Muscle of arm (tissue), 12 donors: ENCODE measurements around the gene TNFRSF13B. TPM values are rescaled to one million over a fixed set of nuclear protein-coding genes. Genes with fewer than 3 reads are reported as not detected.
A peak's percentile ranks its signal among the peaks of the same experiment; 100 is the strongest.
"Not testable (repeated sequence)": the region's sequence is repeated elsewhere in the genome, so short reads cannot be mapped to it uniquely, and the experiment has no call there.

Source experiments
- DNase-seq: peaks from one replicate; pipeline ENCODE4 v3.0.0-alpha.2; 2013
- polyA plus RNA-seq, 12 donors: library from polyadenylated mRNA; unstranded; fragments of 120-200 nt; gene quantifications; one replicate each; pipeline ENCODE4 v1.2.1, GENCODE V29; 2013; ENCODE audit not compliant: insufficient read length in 12 of 12

TNFRSF13B gene
- polyA plus RNA-seq, 12 donors = 0.17 to 2.1 (median 0.82) TPM; not detected in 3

GRCh38 chr17:16911141-16911937 lies 60.6 kb downstream of the TNFRSF13B start:
- DNase-seq = peak; percentile 51

- no peak for DNase-seq
Observed at GRCh38 chr17:16910341-16910740, 61.6 kb downstream of the TNFRSF13B start.

DNA sequence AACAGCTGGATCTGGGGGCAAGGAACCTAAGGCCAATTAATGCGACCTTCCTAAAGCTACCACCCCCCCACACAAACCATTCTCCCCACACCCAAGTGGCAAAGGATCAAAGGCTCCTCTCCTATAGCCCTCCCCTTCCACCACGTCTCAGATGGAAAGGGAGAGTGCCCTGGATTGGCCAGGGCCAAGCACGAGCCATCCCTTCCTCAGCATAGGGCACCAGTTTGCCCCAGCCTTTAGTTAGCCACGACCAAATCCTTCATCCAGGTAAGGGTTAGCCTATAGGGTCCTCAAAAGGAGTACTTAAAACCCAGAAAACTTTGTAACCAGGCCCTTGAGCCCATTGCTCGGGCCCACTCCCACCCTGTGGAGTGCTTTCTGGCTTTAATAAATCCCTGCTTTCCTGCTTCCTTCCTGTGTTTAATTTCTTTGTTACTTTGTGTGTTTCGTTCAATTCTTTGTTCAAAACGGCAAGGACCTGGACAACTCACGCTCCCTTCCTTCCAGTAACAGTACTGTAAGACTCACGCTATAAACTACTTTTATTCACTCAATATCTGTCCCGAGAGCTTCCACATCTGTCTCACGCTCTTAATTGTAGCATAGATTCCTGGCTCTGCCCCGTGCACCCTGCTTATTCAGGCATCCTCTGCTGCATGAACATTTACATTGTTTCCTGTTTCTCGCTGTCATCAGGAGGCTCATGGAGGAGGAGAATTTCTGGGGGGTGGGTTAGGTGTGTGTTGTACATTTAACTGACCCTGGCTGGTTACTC lies 62.3 kb downstream of the TNFRSF13B start:
- no peak for DNase-seq

DNA sequence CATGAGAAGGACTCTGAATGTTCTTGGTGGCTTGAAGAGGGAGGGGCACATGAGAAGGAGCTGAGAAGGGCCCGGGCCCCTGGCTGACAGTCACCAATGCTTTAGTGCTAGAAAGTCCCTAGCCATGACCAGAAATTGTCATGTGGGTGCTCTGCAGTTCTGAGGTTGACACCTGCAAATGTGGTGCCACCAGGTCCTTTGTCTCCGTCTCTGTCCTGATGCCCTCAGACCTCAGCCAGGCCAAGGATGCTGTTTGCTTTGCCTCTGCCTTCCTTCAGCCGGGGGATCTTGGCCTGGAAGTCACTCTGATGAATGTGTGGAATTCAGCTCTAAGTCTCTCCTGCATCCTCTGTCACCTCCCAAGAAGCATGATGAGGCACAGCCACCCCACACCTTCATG lies 63.6 kb downstream of the TNFRSF13B start:
- DNase-seq = no peak

DNA sequence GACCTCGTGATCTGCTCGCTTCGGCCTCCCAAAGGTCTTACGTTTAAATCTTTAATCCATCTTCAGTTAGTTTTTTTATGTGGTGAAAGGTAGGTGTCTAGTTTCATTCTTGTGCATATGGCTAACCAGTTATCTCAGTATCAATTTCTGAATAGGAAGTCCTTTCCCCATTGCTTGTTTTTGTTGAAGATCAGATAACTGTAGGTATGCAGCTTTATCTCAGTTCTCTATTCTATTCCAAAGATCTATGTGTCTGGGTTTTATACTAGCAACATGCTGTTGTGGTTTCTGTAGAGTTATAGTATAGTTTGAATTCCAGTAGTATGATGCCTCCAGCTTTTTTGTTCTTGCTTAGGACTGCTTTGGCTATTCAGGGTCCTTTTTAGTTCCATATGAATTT lies 65.2 kb downstream of the TNFRSF13B start:
- DNase-seq = no peak

- no peak for DNase-seq
Observed at GRCh38 chr17:16905593-16906191, 66.2 kb downstream of the TNFRSF13B start.

DNA sequence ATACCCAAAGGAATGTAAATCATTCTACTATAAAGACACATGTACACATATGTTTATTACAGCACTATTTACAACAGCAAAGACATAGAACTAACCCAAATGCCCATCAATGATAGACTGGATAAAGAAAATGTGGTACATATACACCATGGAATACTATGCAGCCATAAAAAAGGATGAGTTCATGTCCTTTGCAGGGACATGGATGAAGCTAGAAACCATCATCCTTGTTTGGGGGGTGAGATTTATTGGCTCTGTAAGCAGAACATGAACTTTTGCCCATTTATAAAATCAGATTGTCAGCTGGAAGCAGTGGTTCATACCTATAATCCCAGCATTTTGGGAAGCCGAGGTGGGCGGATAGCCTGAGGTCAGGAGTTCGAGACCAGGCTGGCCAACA lies 68.8 kb downstream of the TNFRSF13B start:
- not testable (repeated sequence) for DNase-seq

- no peak for DNase-seq
Observed at GRCh38 chr17:16900288-16900882, 71.5 kb downstream of the TNFRSF13B start.

DNA sequence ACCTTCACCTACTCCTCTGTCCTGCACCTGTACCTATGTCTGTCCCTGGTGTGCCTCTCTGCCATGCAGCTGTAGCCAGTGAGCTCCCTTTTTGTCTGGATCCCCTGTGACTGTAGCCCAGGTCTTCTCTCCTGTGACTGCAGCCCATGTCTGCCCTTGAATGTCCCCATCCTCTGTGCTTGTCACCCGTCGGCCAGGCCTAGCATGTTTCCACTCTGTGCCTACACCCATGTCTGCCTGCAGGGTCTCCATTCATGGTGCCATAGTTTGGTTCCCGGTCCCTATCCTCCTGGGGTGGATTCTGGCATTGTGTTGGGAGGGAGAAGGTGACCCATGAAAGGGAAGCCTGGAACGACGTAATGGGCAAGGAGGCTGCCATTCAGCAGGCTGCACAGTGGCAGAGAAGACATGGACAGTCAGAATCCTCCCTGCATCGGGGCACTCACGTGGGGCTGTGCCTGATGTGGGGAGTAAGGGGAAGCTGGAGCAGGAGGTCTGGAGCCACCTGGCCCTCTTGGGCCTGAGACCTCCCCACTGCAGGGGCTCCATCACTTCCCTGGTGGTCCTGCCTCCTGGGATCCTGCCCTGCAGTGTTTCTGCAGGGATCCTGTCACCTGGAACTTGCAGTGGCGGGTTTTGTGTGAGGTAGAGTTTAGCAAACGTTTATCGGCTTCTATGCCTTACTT lies 74.6 kb downstream of the TNFRSF13B start:
- not testable (repeated sequence) for DNase-seq

GRCh38 chr17:16896235-16896634 lies 75.7 kb downstream of the TNFRSF13B start:
- not testable (repeated sequence) for DNase-seq

- DNase-seq = not testable (repeated sequence)
Observed at GRCh38 chr17:16893527-16893926, 78.4 kb downstream of the TNFRSF13B start.

GRCh38 chr17:16892876-16893454 lies 79.0 kb downstream of the TNFRSF13B start:
- DNase-seq = not testable (repeated sequence)

DNA sequence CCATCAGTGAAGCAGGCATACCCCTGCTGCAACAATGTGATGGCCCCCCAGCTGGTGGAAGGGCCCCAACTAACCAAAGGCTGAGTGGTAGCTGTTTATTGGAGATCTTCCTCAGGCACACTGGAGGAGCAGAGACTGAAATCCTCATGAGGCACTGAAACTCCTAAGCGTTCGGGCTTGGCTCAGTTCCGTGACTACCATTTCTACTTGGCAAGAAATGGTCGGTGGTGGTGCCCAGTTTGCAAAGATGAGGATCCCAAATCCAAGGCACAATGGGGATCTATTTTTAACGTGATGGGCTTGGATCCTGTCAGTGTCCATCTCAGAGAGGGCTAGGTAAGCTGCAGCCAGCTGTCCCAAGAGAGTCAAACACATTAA lies 82.8 kb downstream of the TNFRSF13B start:
- DNase-seq = no peak

Other genes starting within 250 kb of the TNFRSF13B start
- 100 to 1,000 TPM; 100 to 231 (median 191) TPM for gene MPRIP, start 70.3 kb upstream of the TNFRSF13B start, polyA plus RNA-seq
- 1 to 10 TPM in 11 of 12 donors, not detected in 1; 3.0 to 5.5 (median 4.2) TPM for gene PLD6, start 234.2 kb upstream of the TNFRSF13B start, polyA plus RNA-seq